CD4-positive, alpha-beta T cell treated with Interleukin-15 for 4 hours (primary cell): ENCODE data around the gene IGFL4.
"Not testable (repeated sequence)": the region's sequence is repeated elsewhere in the genome, so short reads cannot be mapped to it uniquely, and the experiment has no call there.

Source experiments
- DNase-seq: peaks from one replicate; pipeline ENCODE4 v3.0.0-alpha.2; 2020; ENCODE audit warnings: low spot score

IGFL4 gene

DNA sequence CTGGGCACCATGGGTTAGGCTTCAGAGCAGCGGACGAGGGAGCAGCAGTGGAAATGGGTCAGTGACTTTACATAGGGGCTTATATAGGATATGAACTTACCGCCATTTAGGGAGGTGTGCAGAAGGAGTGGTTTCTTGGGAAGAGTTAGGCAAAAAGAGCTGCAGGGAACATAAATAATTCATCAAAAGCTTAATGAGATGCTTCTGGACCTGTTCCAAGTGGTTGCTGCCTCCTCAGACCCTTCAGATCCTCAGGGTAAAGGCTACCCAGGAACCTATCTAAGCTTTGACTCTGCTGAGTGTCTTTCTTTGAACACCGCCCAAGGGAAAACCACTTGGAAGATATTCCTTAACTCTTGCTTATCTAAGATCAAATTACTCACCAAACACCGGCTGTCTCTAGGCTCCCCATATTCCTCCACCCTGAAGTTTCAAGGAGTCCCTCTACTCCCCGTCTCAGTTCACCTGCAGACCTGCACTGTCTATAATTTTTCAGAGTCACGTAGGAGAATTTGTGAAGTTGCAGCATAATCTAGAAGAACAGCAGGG, at the start of gene IGFL4:
Gene IGFL4 (minus strand): TSS at position 51 of the 549 bp plus-strand sequence. CDS start 40 bp downstream, at position 11.
- no peak for DNase-seq

DNA sequence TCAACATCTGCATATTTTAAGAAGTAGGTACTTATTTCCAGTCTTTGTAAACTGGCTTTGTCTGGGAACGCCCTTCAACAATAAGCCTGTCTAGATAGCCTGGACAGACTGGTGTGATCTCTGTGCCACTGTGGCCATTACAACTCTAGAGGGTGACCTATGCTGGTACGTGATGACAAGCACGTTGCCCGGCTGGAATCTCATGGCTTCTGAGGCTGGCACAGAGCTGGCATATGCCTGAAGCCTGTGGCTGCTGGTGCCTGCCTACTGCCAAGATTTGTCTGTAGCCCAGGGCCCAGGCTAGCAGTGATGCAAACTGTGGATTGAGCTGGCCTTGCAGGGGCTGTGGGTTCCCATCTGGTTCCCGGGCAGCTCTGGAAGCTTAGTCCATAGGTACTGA, 49.6 kb upstream of the IGFL4 start:
- DNase-seq, result no peak

DNA sequence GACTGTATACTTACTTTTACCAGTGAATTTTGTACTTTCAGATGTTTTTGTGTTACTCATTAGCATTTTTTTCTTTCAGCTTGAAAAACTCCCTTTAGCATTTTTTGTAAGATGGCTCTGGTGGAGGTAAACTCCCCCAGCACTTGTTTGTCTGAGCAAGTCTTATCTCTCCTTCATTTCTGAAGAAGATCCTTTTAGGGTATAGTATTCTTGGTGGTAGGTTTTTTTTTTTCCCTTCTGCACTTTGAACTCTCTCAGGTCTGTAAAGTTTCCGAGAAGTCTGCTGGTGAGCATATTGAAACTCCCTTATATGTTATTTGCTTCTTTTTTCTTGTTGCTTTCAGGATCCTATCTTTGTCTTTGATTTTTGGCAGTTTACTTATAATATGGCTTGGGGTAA, 48.6 kb upstream of the IGFL4 start:
- DNase-seq, result no peak

DNA sequence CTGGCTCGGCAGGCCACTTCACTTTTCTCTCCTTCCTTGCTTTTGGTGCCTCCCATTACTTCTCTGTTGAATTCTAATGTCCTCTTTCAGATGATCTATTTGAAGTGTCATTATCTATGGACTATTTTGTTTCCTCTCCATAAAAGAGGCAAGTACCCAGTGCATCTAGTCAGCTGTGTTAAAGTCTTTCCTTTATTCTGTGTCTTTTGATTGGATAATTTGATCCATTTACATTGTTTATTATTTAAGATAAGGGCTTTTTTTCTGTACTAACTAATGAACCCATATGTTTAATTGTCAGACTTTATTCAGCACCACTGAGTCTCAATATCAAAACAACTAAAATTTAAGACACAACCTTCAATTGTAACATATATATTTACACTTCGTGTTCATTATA, 47.3 kb upstream of the IGFL4 start:
- no peak for DNase-seq

DNA sequence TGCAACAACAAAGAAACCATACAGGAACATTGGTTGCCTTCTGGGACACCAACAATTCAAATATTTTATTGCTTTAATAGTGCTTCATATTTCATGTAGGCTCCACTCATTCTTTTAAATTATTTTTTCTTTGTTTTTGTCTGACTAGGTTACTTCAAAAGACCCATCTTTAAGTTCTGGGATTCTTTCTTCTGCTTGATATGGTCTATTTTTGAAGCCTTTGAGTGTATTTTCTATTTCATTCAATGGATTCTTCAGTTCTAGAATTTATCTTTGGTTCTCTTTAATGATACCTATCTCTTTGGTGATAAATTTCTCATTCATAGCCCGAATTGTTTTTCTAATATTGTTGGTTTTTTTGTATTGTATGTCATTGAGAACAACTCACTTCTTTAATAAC, 45.1 kb upstream of the IGFL4 start:
- no peak for DNase-seq

DNA sequence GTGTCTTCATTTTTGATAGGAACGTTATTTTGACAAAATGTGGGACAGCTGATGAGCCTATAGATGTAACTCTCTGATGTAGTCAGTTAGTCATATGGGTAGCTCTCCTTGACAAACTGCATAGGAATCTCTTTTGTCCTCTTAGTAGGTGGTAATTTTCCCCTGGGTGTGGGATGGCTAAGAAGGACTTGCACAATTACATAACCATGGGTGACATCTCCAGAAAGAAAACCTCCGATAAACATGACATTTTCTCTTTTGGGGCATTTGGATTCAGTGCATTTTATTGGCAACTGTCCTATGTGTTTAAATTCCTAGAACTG, 41.9 kb upstream of the IGFL4 start:
- no peak for DNase-seq

DNA sequence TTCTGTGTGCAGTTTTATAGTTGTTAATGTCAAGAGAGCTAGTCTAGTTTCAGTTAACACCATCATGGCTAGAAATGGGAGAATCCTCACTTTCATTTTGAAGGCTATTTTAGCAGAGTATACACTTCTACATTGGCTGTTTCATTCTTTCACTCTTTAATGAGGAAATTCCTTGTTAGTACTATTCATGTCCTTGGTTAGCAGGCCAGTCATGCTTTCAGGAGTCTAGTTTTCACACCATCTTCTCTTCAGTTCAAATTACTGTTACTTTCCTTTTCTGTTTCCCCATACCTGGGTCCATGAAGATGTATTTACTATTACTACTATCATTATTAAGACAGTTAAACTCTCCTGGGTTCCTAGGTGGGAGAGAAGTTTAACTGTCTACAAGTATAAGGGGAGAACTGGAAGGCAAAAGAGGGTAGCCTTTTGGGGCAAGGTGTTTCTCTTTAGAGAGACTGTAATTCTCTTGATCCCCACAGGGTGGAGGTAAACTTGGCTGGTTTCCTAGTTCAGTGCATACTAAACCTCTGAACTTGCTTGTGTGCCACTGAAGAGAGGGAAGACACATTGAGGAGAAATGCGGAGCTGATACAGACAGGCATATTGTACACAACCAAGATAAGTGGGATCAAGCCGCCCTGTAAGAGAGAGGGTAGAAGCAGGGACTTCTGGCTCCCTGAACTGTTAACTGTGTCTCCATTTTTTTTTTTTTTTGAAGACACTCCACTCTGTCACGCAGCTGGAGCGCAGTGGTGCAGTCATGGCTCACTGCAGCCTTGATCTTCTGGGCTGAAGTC, 41.3 kb upstream of the IGFL4 start:
- DNase-seq, result no peak

DNA sequence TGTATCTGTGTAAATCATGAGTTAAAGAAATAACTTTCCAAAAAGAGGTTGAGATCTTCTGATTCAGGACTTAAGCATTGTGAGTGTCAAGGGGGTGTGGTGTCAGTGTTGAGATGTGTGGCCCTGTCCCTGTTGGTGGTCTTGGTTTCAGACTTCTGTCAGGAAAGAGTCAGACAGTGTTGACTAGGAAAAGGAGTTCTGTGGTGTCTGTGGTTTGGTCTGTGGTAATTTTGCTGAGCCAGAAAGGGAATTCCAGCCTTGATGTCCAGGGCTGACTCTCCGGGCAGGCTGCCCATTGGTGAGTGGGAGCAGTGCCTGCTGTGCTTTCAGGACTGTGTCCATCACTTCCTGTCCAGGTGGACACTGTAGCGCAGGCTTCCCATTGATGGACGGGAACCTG, 39.8 kb upstream of the IGFL4 start:
- DNase-seq, result no peak

DNA sequence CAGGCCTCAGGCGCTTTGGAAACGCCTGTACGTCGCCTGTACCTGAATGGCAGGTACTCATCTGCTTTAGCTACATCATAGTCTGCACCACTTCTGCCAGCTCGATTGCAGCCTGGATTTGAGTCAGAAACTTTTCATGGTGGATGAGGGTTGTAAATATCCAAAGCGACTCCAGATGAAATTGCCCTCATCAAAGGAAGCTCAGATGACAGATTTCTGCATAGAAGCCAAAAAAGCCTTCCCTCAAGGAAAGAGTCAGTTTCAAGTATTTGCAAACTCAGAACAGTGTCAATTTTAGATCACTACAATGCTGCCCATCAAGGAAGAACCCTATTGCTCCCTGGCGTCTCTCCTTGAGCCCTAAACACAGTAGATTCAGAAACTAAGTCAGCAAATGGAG, 38.8 kb upstream of the IGFL4 start:
- no peak for DNase-seq

DNA sequence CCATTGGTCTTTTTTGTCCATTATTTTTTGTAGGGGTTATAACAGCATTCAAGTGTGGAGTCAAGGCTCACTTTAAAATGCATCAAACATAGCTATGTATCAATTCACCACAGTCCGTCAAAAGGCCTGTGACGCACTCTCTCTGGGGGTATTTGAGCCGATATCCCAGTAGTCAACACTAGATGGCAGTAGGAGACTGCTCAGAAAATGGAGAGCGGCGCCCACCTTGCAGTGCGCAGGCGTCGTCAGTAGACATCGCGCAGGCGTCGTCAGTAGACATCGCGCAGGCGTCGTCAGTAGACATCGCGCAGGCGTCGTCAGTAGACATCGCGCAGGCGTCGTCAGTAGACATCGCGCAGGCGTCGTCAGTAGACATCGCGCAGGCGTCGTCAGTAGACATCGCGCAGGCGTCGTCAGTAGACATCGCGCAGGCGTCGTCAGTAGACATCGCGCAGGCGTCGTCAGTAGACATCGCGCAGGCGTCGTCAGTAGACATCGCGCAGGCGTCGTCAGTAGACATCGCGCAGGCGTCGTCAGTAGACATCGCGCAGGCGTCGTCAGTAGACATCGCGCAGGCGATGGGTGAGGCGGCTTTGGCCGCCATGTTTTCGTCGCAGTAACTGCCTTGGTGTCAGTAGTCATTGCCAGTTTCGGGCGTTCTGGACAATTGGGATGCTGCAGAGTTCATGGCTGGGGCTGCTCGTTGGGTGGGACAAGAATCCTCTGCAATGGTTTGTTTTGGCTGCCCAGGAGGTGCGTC, 38.0 kb upstream of the IGFL4 start:
- DNase-seq, result not testable (repeated sequence)

DNA sequence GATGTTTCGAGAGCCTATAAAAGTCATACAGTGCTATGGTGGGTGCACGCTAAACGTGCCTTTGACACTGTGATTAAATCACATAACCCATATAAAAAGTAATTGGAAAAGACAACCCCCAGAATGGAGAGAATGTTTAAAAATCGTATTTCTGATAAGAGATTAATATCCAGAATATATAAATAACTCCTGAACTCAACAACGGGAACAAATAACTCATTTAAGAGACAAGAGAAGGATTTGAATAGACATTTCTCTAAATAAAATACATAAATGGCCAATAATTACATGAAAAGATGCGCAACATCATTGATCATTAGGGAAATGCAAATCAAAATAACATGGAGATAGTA, 37.0 kb upstream of the IGFL4 start:
- no peak for DNase-seq

DNA sequence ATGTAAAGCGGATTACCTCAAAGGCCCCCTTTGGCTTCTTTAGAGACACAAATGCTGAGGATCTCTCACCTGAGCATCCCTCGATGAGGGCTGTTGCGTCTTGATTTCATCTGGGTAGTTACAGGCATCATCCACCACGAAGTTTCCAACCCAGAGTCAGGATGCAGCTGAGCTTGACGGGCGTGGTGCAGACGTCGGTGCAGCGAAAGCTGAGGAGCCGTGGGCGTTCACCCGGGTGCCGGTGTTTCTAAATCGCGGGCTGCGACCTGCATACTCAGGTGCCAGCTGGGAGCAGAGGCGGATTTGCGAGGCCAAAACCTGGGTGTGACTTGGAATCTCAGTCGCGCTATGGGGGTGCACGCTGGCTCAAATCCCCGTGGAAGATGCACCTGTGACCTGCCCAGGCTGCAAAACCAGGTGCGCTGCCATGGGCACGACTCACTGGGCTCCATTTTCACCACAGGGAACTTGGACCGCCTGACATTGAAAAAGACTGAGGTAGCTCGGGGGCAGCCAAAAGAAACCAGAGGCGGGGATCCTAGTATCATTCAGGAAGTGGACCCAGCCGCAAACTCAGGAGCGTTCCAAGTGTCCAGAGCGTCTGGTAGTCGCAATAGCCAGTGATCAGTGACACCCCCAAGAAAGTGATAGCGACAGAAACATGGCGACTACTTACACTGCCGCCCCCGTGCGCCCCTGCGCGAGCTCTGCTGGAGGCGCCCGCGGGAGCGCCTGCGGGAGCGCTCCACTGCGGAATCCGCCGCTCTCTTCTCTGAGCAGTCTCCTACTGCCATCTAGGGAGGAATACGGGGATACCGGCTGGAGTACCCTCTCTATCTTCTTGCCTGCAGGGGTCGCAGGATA, 36.4 kb upstream of the IGFL4 start:
- peak; percentile 6 for DNase-seq

DNA sequence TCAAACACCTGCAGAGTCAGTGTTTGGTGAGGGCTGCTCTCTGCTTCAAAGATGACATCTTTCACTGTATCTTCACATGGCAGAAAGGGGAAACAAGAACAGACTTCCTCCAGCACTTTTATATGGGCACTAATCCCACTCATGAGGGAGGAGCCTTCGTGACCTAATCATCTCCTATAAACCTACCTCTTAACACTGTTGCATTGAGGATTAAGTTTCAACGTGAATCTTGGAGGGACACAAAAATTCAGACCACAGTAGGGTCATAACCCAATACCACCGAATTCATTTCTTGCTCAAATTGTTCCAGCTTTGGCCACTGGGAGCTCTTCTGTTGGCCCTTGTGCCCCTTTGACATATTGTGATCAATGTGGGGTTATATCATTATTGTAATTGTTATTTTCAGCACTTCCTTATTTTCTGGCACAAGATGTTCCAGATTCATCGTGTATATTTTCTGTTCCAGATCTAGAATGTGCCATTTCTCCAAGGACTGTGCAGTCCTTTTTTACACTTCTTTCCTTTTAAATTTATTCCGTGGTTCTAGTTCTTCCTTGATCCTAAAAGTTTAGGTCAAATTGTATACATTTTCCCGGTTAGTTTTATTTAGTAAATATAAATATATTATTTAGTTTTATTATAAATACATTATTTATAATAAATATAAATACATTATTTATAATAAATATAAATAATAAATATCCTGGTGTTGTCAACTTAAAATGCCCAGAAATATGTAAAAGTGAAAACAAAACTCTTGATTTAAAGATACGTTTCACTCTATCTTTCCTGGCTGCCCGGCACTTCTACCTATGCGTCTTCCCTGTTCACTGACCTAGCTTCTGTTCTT, 35.5 kb upstream of the IGFL4 start:
- no peak for DNase-seq

DNA sequence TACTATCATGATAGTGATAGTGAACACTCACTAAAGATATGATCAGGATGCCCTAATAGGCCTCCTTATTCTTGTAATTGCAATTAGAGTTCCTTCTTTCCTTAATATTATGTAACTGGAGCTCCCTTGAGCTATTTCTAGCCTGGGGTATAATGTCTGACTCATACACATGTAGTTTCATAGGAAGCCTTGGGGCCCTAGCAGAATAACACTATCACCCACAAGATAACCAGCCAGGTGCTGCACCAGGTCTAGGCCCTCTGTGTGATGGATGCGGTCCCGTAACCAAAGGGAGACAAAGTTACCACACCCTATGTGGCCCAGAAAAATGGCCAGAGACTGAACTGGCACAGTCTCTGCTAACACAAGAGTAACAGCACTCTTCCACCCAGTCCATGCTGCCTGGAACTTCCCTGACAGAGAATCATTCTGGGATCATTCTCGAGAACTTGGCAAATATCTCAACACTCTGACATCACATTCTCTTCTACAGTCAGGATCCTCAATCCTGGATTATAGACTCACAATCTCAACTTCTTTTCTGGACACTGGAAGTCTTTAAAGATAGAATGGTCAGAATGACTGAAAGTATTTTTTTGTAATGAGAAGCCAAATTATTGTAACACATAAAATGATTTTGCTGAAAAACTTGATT, 32.6 kb upstream of the IGFL4 start:
- no peak for DNase-seq

DNA sequence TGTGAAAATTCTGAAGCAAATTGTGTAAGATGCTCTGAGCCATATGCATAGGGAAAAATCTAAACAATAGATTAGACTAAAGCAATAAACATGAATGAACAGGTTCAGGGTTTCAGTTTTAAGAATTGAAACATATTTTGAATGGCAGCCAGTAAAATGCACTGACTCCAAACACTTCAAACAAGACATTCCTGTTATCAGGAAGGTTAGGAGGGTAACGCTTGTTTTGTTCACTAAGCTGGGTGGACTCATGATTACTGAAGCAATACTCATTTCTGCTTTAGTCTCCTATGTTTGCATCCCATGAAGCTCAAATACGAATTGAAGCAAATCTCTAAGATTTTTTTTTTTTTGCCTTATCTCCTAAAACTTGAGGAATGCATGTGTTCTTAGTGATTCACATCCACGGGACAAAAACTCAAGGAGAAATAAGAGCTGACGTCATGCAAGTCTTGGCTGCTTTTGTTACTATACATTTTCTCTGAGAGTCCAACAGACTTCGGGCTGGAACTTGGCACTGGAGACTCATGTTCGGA, 29.1 kb upstream of the IGFL4 start:
- no peak for DNase-seq

DNA sequence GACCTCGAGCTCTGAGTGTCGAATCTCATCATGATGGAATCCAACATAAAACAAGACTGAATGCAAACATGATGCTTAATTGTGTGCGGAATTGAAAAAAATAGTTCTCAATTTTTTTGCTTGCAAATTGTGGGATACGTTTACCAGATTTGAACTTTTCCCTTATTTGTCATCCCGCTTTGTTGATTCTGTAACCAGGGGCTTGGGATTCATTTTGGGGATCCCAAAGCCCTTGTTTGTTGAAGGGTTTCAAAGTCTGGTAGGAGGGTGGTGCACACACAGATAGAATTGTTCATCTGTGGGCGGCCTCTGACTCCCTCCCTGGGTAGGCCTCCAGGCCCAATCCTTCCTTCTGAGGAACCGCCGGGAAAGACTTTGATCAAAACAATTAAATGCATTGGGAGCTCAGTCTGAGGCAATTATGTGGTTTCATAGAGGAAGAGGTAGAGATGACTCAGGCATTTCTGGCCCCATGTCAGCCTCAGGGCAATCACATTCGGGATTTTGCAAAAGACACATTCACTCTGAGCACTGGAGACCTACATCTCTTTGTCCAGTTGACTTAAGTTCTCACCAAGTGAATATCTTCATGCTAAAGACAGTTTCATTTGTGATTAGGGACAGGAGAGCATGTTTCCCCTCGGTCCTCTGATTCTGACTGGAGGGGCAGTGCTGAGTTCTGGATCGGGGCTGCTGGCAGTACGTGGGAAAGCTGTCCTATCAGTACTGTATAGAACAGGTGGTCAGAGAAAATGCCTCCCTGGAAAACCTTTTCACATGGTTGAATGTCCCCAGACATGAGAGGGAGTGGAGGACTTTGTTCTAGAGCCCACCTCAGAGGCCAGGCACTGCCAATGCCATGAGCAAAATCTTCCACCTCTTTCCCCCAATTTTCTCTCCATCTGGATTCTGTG, 27.8 kb upstream of the IGFL4 start:
- DNase-seq, result no peak

DNA sequence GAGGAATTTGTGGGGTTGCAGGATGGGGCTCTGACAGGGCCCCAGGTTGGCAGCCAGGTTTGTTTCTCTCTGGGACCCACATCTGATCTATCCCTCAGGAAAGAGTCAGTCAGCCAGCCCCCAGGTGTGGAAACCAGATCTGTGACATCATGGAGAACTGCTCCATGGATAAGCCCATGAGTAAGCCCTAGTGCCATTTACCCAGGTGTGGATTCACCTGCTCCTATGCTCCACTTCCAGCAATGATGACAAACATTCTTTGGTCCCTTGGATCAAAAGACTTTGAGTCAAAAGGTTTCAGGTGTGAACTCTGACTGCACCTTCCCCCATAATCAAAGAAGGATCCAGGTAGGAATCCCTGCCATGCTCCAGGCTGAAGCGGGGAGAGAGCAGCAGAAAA, 26.9 kb upstream of the IGFL4 start:
- no peak for DNase-seq

DNA sequence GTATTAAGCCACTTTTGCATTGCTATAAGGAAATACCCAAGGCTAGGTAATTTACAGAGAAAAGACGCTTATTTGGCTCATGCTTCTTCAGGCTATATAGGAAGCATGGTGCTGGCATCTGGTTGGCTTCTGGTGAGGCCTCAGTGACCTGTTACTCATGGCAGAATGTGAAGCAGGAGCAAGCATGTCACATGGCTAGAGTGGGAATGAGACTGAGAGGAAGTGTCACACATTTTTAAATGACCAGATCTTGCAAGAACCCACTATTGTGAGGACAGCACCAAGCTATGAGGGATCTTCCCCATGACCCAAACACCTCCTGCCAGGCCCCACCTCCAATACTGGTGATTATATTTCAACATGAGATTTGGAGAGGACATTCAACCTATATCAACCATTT, 25.7 kb upstream of the IGFL4 start:
- DNase-seq, result no peak

DNA sequence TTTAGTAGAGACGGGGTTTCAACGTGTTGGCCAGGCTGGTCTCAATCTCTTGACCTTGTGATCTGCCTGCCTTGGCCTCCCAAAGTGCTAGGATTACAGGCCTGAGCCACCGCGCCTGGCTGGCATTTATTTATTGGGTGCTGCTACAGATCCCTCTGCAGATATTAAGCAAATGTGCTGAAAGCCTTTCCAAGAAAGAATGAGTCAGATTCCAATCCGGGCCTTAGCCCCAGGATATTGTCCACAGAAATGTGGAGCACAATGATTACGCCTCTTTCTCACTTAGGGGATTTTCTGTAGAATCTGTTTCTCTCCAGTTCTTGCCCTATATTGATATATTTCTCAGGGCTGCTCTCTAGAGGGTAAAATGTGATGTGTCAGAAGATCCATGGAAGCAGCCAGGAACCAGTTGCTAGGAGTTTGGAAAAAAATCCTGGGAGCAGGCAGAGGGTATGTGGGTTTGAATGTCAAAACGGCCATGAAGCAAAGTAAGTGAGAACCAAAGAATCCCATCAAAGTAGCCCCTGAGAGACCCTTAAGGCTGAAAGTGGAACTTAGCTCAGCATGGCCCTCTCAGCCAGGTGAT, 24.8 kb upstream of the IGFL4 start:
- DNase-seq, result no peak
